Midbrain (tissue), 1 donor: ENCODE results near the gene PGBD1.

Experiments used
- DNase-seq: peaks from one replicate; lab custom pipeline; 2025; lab: John Stamatoyannopoulos, UW

PGBD1 gene, protein sequence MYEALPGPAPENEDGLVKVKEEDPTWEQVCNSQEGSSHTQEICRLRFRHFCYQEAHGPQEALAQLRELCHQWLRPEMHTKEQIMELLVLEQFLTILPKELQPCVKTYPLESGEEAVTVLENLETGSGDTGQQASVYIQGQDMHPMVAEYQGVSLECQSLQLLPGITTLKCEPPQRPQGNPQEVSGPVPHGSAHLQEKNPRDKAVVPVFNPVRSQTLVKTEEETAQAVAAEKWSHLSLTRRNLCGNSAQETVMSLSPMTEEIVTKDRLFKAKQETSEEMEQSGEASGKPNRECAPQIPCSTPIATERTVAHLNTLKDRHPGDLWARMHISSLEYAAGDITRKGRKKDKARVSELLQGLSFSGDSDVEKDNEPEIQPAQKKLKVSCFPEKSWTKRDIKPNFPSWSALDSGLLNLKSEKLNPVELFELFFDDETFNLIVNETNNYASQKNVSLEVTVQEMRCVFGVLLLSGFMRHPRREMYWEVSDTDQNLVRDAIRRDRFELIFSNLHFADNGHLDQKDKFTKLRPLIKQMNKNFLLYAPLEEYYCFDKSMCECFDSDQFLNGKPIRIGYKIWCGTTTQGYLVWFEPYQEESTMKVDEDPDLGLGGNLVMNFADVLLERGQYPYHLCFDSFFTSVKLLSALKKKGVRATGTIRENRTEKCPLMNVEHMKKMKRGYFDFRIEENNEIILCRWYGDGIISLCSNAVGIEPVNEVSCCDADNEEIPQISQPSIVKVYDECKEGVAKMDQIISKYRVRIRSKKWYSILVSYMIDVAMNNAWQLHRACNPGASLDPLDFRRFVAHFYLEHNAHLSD

DNA sequence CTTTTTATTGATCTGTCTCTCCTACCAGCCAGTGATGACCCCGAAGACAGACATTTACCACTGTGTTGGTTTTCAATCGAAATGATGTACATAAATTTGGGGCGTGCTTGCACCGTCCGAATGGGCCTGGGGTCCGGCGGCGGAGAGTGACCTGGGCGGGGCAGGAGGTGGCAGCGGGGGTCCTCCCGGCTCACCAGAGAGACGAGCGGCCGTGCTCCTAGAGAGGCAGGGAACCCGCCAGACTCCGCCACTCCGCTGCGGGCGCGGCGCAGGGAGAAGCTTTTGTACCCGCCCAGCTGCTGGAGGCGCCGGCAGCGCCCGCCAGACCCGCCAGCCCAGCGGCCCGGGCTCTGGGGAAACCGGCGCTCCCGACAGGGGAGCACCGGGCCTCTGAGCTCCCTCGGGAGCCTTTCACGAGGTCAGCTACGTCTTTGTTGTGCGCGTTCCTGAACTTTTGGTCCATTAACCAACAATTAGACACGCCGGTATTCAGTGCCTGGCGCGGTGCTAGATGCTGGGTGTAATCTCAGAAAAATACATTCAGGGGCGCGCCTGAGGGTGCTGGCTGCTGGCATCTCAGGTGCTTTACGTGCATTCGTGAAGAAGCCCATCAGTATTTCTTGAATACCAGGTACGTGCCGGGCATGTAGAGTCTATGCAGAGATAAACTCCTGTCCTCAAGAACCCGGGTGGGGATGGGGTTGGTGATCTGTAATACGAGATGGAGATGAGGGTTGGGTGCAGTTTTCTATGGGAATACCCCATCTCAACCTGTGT is at the start of gene PGBD1:
Gene PGBD1 (plus strand): TSS at position 285 of the 777 bp plus-strand sequence. CDS start 2,242 bp downstream, outside the sequence.
- peak; percentile 53 for DNase-seq

DNA sequence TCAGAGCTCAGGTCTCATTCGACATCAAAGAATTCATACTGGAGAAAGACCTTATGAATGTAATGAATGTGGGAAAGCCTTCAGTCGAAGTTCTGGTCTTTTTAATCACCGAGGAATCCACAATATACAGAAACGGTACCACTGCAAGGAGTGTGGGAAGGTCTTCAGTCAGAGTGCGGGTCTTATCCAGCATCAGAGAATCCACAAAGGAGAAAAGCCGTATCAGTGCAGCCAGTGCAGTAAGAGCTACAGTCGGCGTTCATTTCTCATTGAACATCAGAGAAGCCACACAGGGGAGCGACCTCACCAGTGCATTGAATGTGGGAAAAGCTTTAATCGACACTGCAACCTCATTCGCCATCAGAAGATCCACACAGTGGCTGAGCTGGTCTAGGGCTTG is 48.6 kb upstream of the PGBD1 start:
- no peak for DNase-seq

DNA sequence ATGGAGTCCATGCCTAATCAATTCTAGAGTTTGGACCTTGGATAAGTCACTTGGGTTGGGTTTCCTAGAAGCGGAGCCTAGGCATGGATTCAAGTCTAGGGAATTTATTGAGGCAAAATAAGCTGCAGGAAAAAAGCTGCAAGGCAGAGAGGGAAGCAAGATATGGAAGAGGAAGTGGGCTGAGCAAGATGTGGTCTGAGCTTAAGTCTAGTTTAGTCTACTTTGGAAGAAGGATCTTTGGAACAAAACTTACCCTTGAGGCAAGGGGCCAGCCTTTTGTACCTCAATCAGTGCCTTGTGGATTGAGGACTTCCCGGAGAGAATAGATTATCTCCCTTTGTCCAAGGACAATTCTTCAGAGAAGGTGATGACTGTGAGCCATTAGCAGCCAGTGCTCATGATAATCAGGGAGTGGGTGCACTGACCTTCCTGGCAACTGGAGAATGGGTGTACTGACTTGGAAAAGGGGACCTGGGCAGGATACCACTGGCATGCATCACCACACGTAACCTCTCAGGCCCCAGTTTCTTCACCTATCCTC is 45.4 kb upstream of the PGBD1 start:
- no peak for DNase-seq

DNA sequence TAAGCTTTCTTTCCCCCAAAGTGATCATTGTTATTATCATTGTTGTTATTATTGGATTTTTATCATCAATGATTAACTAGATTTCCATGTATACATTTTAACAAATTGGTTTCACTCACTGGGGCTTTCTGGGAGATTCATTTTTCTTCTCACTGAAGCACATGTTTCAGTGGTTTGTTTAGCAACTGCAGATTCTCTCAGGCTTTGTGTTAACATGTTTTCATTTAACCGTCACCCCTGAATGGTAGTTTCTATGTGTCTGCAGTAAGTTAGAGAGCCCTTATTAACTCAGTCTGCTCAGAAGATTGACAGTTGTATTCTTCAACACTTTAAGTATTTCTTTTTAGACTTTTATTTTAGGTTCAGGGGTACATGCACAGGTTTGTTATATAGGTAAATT is 41.7 kb upstream of the PGBD1 start:
- DNase-seq = no peak

DNA sequence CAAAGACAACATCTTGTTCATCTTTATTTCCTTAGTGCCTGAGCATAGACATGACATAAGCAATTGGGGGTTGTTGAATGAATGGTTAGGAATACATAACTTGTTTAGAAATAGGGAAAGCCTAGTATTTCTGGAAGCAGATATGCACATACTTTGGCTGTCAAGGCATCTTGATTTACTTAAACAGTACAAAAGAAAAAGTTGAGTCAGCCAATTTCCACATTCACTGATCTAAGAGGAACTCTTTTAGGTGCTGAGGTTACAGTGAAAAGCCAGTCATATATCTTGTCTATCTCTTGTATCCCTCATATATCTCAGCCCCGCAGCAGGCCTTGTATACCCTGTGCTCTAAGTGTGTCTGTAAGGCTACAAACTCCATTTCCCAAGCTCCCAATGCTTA is 40.9 kb upstream of the PGBD1 start:
- DNase-seq = no peak

DNA sequence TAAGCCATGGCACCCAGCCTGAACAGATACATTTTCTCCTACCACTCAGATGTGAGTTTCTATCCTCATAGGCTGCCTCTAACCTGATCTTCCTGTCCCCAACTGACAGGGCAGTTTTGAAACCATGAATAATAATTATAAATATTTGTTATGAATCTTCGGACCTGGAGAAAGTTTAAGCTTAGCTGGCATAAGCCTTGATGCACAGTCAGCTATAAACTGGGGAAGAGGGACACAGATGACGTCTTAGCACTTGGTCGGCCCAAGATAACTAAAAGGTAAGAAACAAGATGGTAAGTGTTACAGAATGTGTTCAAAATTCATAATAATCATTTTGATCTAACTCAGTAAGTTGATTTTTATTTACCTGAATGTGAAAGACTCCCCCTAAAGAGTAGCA is 37.4 kb upstream of the PGBD1 start:
- no peak for DNase-seq

DNA sequence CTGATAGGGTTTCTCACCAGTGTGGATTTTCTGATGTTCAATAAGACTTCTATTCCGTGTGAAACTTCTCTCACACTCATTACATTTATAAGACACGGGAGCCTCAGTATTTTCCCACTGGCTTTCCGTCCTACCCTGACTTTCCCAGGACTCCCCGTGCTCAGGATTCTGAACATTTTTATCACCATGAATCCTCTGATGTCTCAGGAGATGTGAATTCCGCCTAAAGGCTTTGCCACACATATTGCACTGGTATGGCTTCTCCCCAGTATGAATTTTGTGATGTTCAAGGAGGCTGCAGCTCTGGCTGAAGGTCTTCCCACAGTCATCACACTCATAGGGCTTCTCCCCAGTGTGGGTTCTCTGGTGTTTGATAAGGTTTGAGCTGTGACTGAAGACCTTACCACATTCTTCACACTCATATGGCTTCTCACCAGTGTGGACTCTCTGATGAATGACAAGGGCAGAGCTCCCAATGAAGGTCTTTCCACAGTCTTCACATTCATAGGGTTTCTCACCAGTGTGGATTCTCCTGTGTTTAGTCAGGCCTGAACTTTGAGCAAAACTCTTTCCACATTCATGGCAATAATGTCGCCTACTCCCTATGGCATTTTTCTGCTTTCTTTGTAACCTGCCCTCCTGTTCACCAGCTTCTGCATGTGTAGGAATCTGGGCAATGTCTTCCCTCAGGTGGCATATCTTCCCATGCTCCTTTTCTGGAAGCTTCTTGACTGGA is 36.0 kb upstream of the PGBD1 start:
- DNase-seq = no peak

DNA sequence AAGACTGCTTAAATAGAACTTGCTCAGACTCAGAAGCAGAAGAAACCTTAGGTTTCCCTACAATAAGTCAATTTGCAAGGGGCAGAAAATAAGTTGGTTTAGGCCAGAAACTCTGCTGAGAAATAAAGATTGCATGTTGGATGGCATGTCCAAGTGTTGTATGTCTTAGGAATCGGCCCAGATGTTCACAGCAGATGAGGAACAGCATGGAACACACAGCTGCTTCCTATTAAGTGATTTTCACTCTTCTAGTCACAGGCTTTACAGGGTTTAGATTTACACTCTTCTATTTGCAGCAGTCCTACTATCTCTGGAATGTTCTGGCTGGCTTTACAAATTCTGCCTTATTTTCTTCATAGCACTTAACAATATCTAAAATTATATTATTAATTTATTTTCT is 32.5 kb upstream of the PGBD1 start:
- DNase-seq = no peak

DNA sequence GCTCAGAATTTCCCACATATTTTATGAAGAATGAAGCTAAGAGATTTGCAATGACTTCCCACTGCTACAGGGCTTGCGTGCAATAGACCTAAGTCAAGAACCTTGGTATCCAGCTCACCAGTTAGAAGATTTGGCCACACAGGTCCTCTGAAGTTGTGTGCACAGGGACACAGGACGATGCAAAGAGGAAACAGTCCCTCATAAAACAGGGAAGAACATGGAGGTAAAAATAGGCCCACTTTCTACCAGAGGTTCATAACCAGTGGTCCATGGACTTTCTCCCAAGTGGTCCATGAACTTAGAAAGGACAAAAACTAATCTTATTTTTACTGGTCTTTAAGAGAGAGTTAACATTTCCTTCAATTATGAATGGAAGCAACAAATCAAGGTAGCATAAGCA is 30.6 kb upstream of the PGBD1 start:
- no peak for DNase-seq

DNA sequence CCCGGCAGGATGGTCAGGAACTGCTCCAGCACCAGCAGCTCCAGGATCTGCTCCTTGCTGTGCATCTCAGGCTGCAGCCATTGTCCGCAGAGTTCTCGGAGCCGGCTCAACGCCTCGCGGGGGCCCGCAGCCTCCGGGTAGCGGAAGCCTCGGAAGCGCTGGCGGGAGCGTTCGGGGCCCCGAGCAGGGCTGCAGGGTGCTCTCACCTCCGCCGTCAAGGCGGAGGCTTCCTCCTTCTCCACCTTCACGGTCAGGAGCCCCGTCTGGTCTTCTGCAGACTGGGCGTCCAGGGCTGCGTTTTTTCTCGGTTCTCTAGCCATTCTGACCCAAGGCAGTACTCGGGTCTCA is 29.7 kb upstream of the PGBD1 start:
- DNase-seq = no peak

DNA sequence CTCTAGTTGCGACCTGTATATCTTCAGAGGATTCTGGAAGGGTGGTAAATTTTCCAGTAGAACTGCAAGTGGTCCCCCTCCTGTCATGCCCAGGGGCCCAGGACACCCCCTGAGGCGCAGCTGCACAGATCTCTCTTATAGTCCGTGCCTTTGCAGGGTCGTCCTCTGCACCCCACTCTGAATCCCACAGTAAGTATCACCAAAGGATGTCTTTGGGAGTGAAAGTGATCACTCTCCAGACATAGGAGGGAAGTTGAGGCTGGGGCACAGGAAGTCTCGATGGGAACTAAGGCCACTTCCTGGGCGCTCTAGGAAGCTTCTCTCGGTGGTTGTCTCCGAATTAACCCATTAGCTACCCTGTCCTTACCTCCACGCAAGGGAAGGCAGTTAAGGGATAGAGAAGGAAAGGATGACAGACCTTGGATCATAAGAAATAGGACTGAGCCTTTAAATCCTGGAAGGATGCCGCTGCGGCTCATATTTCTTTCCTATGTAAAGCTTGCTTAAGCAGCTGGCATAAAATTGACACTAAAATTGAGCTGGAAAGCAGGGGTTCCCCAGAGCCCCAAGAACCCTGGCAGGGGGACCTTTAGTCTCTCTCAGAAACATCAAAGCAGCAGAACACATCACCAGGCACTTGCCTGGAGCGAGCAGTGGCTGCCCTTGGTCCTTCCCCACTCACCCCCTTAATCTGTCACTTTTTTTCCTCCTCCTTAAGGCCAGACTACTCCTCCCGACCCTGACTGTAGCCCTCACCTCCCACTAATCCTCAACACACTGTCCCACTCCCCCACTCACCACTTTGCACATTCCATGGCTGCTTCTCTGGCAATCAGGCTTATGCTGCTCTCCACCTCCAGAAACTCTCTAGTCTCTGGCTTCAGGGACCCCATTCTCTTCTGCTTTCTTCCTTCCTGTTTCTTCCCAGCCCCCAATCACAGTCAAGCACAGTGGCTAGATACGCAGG is 29.1 kb upstream of the PGBD1 start, which contains the start of gene ZKSCAN4:
Gene ZKSCAN4 (minus strand): TSS at position 261 of the 967 bp plus-strand sequence. CDS start 289 bp downstream, outside the sequence.
- DNase-seq = peak; percentile 86

DNA sequence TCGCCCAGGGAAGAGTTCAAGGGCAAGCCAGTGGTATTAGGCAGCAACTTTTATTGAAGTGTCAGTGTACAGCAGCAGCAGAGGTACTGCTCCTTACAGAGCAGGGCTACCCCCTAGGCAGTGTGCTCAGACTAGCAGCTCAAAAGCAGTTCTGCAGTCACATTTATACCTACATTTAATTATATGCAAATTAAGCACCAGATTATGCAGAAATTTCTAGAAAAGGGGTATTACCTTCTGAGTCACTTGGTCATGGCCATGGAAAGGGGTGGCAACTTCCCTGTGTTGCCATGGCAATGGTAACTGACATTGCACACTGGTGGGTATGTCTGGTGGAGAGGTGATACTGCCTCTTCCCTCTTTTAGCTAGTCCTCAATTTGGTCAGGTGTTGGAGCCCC is 27.3 kb upstream of the PGBD1 start:
- no peak for DNase-seq

DNA sequence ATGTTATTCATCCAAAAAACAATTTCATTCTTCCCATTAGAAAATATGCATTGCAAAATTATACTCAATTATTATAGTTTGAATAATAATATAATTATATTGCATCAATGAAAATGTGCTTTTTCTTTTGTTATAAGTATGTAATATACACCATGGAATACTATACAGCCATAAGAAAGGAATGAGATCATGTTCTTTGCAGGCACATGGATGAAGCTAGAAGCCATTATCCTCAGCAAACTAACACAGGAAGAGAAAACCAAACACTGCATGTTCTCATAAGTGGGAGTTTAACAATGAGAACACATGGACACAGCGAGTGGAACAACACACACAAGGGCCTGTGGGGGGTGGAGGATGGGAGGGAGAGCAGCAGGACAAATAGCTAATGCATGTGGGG is 24.3 kb upstream of the PGBD1 start:
- no peak for DNase-seq

DNA sequence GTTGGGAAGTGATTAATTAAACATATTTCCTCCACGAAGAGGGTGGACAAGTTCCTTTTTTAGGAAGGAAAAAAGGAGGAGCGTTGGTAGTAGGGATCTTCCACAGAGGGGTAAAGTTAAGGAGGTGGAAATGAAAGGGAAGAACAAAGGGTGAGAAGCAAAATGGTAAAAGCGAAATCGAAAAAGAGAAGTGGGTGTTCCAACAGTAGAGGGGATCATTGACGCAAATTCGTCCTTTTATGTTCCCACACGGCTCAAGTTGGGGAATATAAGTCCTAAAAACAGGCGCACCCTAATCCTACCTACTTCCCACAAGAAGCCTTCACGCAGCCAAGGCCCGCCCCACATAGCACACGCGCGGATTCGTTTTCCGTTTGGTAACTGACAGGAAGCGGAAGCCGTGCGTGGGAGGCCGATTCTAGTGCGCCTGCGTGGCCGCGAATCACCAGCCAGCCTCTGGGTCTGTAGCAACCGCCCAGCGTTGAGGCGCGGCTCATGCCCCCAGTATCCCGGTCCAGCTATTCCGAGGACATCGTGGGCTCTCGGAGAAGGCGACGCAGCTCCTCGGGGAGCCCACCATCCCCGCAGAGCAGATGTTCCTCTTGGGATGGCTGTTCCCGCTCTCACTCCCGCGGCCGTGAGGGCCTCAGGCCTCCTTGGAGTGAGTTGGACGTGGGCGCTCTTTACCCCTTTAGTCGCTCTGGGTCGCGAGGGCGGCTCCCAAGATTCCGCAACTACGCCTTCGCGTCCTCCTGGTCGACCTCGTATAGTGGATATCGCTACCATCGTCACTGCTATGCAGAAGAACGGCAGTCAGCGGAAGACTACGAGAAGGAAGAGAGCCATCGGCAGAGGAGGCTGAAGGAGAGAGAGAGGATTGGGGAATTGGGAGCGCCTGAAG is 22.2 kb upstream of the PGBD1 start, which contains the start of gene NKAPL:
Gene NKAPL (plus strand): TSS at position 421 of the 901 bp plus-strand sequence. CDS start 75 bp downstream, at position 496.
- peak; percentile 71 for DNase-seq

DNA sequence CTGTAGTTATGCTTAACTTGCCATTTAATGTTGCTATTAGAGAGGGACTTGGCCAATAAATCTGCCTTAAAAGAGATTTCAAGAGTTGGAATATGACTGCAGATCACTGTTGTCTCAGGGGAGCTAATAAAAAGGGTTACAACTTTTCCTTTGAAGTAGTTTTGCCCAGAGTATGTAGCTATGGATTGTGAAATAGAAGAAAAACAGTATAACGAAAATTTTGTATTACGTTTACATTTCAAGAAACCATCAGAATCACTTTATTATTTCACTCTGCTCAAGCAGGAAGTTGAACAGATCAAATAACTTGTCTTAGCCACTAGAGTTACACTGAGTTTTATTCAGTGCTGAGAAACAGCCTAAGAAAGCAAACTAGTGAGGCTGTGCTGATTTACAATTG is 17.4 kb upstream of the PGBD1 start:
- DNase-seq = no peak

DNA sequence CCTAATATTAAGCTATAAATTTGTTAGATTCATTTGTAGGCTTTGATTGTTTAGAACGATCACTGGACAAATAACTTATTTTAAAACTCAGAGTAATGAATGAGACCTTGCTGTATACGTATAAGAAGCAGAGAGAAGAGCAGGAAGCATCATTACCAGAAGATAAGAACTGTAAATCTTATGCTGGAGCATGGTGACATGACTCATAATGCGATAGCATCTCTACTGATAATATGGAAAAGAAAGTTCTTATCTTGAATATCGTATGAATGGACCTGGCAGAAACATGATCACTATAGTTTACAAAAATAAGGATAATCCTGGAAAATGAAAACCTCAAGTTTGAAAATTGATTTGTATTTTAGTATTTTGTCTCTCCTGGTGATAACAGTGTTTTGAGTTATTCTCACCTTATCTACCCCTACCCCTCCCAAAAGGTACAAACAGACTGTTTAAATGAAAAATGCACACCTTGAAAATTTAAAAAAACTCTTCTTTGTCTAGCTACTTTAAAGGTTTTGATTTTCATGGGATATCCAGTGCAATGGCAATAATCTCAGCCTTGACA is 16.5 kb upstream of the PGBD1 start:
- no peak for DNase-seq

DNA sequence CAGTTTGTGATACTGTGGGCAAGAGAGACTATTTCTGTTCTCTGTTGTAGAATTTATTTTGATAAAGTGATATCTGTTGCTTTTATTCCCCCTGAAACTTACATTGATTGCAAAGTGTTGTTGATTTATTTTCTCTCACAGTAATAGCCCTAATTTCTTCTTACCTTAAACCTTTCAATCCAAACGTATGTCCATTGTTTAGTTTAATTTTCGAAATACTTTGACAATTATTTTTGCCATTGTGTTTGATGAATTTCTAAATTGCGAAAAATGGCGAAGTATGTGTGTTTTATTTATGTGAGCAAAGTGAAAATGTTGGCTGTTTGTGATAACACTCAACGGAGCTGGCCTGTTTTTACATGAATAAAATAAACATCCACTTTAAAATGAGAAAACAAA is 14.8 kb upstream of the PGBD1 start:
- DNase-seq = no peak

DNA sequence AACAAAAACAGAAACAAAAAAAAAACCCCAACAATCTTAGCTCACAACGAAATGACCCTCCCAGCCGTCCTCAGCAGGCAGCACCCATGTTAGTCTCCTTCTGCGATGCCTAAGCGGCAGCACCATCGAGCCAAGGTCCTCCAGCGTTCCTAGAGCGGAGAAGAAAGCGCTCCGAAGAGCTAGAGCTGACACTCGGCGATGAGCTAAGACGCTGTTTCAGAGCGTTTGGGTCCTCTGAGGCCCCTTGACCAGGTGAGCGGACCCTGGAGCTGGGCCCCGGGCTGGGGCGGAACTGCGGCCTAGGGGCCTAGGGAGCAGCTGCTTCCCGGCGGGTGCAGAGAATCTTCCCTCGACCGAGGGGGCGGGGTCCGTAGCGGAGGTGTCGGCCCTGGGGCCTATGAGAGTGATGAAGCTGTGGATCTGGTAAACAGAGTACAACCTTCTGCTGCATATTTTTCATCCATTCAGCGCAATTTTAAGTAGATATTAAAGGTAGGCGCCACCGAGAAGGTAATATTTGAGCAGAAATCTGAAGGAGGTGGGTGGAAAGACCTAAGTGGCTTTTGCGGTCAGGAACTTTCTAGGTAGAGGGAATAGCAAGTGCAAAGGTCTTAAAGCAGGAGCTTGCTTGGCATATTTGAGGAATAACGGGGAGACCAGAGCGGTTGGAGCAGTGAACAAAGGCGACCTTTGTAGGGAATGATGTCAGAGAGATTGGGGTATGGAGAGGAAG is 14.2 kb upstream of the PGBD1 start, which contains the start of gene ZSCAN26:
Gene ZSCAN26 (plus strand): TSS at position 182 of the 733 bp plus-strand sequence. CDS start 4,777 bp downstream, outside the sequence.
- DNase-seq = peak; percentile 87
